MG63 (cell line): Measurements from ENCODE around the gene RPRD1B. TPM values are rescaled to one million over a fixed set of nuclear protein-coding genes. Genes with fewer than 3 reads are reported as not detected.
"Not testable (repeated sequence)": the region's sequence is repeated elsewhere in the genome, so short reads cannot be mapped to it uniquely, and the experiment has no call there.

Source experiments
- DNase-seq: peaks from one replicate; pipeline ENCODE4 v3.0.0-alpha.2; 2020
- H3K27me3 ChIP-seq: fragments of 250-450 bp; sonication (Bioruptor Pico); 2 replicates; pipeline ENCODE4 v1.5.1; 2020; ENCODE audit warnings: mild to moderate bottlenecking, moderate library complexity
- H3K36me3 ChIP-seq: fragments of 250-450 bp; sonication (Bioruptor Pico); 2 replicates; pipeline ENCODE4 v1.5.1; 2020; ENCODE audit warnings: mild to moderate bottlenecking, moderate library complexity
- H3K4me3 ChIP-seq: fragments of 250-450 bp; sonication (Bioruptor Pico); 2 replicates; pipeline ENCODE4 v1.5.1; 2020; ENCODE audit warnings: mild to moderate bottlenecking, moderate library complexity
- H3K9me3 ChIP-seq: fragments of 250-450 bp; sonication (Bioruptor Pico); 2 replicates; pipeline ENCODE4 v1.5.1; 2020; ENCODE audit warnings: mild to moderate bottlenecking, moderate library complexity
- total RNA-seq: library from RNA; depleted of rRNA; stranded (reverse); fragments of >200 nt; shearing (Covaris generic); gene quantifications from 2 replicates; pipeline ENCODE4 v1.2.3, GENCODE V29; 2014; ENCODE audit warnings: low replicate concordance

The RPRD1B gene
- total RNA-seq, 1 experiment from 2014 or later: 9.3 TPM

DNA sequence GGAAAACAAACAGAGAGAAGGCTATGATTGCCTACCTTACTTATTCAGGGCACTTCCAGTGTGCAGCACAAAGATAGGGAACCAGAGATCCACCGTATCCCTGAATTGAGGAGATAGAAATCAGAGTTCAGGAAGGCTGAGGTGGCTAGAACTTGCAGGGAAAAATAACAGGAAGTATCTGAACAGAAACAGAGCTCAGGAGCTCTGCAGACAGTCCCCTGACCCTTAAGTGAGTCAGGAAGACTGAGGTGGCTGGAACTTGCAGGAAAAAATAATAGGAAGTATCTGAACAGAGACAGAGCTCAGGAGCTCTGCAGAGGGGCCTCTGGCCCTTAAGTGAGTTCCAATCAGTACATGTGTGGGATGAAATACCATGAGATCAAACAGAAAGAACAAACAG, 65.4 kb downstream of the RPRD1B start:
- no peak for DNase-seq
- peaks cover 3% of the 10 kb centered on the region; the same call in 1 of the 2 replicates for H3K9me3 ChIP-seq
- H3K27me3 ChIP-seq: no peaks in the 10 kb centered on the region
- no peaks in the 10 kb centered on the region; the same call in 1 of the 2 replicates for H3K36me3 ChIP-seq
- H3K4me3 ChIP-seq: no peak overlapping the region

DNA sequence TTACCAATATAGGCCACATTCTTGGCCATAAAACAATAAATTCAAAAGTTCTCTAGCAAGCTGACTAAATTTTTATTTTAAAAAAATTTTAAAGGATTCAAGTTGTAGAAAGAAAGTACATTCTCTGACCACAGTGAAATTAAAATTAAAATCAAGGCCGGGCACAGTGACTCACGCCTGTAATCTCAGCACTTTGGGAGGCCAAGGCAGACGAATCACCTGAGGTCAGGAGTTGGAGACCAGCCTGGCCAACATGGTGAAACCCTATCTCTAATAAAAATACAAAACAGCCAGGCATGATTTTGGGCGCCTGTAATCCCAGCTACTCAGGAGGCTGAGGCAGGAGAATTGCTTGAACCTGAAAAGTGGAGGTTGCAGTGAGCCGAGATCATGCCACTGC, 68.7 kb downstream of the RPRD1B start:
- not testable (repeated sequence) for H3K4me3 ChIP-seq, H3K27me3 ChIP-seq, H3K9me3 ChIP-seq, H3K36me3 ChIP-seq
- DNase-seq: peak; percentile 51

DNA sequence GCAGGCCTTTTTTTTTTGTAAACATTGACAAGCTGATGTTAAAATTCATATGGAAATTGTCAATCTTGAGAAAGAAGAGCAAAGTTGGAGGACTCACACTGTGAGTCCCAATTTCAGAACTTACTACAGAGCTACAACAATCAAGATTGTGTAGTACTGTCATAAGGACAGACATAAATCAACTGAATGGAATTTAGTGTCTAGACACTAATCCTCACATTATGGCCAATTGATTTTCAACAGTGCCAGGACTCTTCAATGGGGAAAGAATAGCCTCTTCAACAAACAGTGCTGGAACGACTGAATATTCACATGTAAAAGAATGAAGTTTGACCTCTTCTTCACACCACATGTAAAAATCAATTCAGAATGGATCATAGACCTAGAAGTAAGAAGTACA, 70.7 kb downstream of the RPRD1B start:
- Histone ChIP-seq H3K9me3 (peaks cover 3% of the 10 kb centered on the region; the same call in 1 of the 2 replicates), H3K4me3 (no peak overlapping the region), H3K27me3 (no peaks in the 10 kb centered on the region), H3K36me3 (no peaks in the 10 kb centered on the region)
- no peak for DNase-seq

DNA sequence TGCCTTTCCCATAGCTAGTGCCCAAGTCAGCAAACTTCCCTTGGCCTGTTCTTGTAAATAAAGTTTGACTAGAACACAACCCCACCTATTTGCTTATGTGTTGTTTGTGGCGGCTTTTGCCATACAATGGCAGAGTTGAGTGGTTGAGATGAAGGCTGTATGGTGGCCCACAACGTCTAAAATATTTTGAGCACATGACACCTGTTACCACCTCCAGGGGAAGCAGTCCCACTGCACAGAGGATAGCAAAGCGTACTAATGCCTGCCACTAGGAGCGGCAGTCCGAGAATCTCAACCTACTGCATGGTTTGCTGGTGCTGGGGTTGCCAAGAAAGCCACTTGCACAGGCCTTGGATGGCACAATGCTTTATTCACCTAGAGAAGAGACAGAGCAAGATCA, 72.9 kb downstream of the RPRD1B start:
- no peak for DNase-seq
- Histone ChIP-seq H3K27me3 (no peaks in the 10 kb centered on the region), H3K4me3 (no peak overlapping the region), H3K9me3 (no peaks in the 10 kb centered on the region), H3K36me3 (no peaks in the 10 kb centered on the region)

DNA sequence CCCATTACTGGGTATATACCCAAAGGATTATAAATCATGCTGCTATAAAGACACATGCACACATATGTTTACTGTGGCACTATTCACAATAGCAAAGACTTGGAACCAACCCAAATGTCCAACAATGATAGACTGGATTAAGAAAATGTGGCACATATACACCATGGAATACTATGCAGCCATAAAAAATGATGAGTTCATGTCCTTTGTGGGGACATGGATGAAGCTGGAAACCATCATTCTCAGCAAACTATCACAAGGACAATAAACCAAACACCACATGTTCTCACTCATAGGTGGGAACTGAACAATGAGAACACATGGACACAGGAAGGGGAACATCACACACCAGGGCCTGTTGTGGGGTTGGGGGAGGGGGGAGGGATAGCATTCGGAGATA, 73.8 kb downstream of the RPRD1B start:
- H3K27me3 ChIP-seq: not testable (repeated sequence)

DNA sequence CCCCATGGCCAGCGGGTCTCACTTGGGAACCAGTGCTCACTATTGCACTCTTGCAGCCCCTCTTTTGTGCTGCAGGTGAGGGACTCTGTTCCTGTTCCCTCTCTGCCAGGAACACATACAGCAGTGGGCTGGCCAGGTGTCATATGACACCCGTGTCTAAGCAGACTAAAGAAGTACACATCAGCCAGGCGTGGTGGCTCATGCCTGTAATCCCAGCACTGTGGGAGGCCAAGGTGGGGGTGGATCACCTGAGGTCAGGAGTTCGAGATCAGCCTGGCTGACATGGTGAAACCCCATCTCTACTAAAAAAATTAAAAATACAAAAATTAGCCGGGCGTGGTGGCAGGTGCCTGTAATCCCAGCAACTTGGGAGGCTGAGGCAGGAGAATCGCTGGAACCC, 74.4 kb downstream of the RPRD1B start:
- H3K36me3 ChIP-seq, H3K9me3 ChIP-seq, H3K27me3 ChIP-seq, H3K4me3 ChIP-seq, DNase-seq: not testable (repeated sequence)

More for the DNA sequence above, 73.8 kb downstream of the RPRD1B start:
- H3K36me3 ChIP-seq, H3K9me3 ChIP-seq, DNase-seq, H3K4me3 ChIP-seq: not testable (repeated sequence)

DNA sequence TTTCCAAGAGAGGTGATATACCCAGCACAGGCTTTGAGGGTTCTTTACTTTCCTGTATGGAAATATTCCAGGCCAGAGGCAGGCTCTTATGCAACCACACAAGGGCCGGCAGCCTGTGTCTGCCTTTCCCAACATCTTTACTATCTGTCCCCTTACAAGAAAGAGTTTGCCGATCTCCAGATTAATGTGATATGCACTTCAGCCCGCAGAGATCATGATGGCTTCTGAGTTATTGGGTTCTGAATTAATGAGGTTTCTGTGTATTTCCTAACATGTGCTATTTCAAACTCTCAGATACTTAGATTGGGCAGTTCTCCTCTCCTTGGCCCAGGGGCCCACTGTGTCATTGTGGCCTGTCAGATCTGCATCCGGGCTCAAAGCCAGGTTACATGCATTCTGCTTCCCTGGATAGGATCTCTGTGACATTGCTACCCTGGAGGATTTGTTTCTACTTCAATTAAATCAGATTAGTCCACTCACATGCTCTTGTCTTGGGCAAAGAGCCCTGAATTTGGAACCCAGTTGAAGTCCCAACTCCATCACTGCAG, 75.0 kb downstream of the RPRD1B start:
- Histone ChIP-seq H3K36me3 (no peaks in the 10 kb centered on the region), H3K27me3 (no peaks in the 10 kb centered on the region), H3K4me3 (no peak overlapping the region), H3K9me3 (no peaks in the 10 kb centered on the region)
- DNase-seq: peak; percentile 71

DNA sequence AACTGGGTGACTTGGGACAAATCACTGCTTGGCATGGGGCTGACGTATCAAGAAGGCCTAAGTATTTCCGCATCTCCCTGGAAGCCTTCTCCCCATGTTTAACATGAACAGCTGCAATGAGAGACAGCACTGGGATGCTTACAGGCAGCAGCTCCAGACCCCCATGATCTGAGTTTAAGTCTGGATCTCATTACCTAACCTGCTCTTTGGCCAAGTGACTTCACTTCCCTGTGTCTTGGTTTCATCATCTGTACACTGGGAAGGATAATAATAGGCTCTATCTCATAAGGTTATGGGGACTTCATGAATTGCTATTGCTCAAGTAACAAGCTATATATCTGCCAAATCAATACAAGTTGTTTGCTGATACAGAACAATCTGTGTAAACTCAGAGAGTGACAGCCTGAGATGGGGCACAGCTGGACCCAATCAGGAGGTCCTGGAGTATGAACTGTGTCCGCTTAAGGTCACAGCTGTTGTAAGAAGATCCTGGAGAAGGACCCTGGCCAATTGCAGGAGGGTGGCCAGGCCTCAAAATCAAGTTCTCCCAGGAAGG, 75.5 kb downstream of the RPRD1B start:
- Histone ChIP-seq H3K27me3 (no peaks in the 10 kb centered on the region), H3K36me3 (no peaks in the 10 kb centered on the region), H3K9me3 (no peaks in the 10 kb centered on the region), H3K4me3 (no peak overlapping the region)
- no peak for DNase-seq

DNA sequence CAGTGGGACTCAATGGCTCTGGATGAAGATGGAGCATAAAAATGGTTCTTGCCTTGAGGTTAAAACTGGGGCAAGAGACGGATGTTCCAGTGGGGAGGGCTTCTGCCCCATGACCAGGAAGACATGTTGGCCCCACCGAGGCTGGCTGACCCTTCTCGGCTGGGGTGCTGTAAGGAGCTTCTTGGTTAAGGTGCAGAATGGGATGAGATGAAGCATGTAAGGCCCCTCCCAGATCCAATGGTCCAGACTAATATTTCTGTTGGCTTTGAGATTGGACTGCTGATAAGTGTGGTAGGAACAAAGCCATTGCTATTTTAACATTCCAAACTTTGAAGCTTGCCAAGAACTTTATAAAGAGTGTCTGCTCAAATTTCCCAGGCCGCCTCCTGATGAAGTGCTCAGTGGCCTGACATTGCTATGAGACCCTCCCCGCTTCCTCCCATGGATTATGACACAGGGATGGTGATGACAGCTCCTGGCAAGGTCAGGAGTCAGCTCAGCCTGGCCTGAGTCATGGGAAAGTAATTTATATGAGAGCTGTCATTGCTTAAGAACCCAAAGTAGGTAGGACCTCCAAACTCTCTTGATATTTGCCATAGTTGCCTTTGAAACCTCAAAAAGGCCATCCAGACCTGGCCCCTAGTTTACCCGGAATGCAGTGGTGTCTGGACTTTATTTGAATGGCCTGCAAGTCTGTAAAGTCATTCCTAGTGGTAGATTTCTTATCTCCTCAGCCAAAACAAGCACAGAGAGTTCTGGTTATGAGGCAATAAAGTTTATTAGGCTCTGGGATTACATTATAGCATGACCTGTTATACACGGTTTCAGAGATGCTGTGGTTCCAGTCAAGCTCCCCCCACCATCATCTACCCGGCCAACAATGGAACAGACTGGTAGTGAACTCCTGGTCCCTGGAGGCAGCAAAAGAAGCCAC, 76.3 kb downstream of the RPRD1B start:
- peak; percentile 95 for DNase-seq
- H3K27me3 ChIP-seq: no peaks in the 10 kb centered on the region
- no peaks in the 10 kb centered on the region for H3K36me3 ChIP-seq
- no peak overlapping the region for H3K4me3 ChIP-seq
- H3K9me3 ChIP-seq: no peaks in the 10 kb centered on the region

DNA sequence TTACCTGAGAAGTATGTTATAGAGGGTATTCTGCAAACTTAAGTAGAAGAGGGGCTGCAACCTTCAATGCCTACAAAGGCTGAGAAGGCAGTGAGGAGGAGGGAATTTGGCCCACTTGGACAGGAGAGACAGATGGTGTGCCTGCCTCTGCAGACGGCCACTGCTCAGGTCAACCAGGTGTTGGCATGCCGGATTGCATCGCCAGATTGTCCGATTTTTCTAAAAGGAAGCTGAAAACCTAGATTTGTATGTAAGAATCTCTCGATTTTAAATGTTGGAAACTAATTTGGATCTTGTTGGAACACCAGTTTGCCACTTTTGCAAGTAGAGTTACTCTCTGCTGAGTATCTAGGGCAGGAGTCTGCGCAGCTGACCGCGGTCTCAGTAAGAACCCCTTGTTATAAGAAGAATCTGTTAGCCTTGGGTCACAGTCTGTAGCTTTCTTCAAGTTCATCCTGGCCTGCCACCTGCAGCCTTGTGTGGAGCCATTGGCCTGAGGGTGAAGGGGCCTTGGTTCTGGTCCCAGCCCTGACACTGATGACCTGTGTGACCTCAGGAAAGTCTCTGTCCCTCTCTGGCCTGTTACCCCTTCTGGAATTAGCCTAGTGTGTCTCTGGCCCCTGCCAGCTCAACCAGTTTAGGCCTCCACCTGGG, 77.1 kb downstream of the RPRD1B start:
- Histone ChIP-seq H3K27me3 (no peaks in the 10 kb centered on the region), H3K36me3 (no peaks in the 10 kb centered on the region), H3K4me3 (no peak overlapping the region), H3K9me3 (no peaks in the 10 kb centered on the region)
- no peak for DNase-seq

DNA sequence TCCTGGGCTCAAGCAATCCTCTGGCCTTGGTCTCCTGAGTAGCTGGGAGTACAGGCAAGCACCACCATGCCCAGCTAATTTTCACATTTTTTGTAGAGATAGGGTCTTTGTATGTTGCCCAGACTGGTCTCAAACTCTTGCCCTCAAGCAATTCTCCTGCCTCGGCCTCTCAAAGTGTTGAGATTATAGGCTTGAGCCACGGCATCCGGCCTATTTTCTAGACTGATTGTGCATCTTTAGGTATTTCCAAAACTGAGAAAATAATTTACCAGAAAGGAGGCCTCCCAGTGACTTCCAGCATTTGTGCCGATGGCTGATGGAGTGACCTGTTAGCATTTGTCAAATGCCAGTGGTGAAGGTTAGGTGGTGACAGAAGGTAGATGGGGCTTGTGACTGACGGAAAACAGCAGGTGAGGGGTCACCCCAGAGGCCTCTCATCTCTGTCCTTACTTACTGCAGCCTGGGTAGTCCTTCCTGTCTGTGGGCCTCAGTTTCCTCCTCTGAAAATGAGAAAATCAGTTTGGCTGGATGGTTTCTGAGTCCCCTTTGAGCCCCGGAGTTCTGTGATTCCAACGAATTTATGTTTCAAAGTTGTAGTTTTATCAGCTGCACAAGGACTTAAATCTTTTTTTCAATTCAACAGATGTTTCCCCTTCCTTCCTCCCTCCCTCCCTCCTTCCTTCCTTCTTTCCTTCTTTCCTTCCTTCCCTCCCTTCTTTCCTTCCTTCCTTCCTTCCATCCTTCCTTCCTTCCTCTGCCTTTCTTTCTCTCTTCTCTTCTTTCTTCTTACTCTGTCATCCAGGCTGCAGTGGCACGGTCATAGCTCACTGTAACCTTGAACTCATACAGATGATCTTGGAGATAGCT, 78.1 kb downstream of the RPRD1B start:
- peaks cover 5% of the 10 kb centered on the region for H3K9me3 ChIP-seq
- no peaks in the 10 kb centered on the region for H3K36me3 ChIP-seq
- H3K27me3 ChIP-seq: no peaks in the 10 kb centered on the region
- H3K4me3 ChIP-seq: no peak overlapping the region
- no peak for DNase-seq

DNA sequence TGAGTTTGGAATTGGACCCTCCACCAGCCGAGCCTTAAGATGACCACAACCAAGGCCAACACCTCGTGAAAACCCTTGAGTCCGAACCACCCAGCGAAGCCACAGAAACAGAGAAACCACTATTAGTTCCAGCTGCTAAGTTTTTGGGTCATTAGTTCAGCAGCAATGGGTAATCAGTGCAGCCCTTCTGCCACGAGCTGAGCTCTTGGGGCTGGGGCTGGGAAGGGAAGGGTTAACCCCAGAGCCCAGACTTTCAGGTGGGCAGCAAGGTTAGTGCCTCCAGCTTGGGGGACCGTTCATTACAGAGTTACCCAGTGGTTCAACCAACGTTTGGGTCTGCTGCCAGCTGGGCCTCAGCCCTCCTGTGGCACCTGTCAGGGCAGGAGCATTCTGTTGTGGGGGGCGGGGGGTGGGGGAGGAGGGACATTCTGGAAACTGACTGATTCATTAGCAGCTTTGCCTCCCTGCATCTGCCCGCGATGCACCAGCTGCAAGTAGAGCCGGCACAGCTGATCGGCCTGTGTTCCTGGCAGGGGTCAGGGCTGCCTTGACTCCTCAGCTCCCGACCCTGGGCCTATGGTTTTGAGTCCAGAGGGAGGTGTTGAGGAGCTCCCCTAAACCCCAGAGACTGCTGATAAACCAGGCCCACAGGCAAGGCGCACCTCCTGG, 78.8 kb downstream of the RPRD1B start:
- Histone ChIP-seq H3K9me3 (peaks cover 12% of the 10 kb centered on the region), H3K4me3 (no peak overlapping the region), H3K36me3 (no peaks in the 10 kb centered on the region), H3K27me3 (no peaks in the 10 kb centered on the region)
- no peak for DNase-seq

DNA sequence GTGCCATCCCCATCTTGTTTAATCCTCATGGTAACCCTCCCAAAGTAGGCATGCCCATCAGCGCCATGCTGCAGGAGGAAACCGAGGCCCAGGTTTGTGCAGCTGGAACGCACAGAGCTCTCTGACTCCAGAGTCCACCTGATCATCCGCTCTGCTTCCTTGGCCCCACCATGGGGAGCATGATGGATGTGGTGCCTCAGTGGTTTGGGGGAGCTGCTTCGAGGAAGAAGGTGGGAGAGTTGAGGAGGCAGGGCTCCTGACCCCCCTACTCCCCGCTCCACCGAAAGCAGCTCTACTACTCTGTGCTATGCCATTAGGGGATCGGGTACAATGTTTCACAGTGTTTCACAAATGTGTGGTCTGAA, 79.4 kb downstream of the RPRD1B start:
- Histone ChIP-seq H3K36me3 (no peaks in the 10 kb centered on the region), H3K4me3 (no peak overlapping the region), H3K27me3 (no peaks in the 10 kb centered on the region), H3K9me3 (peaks cover 12% of the 10 kb centered on the region)
- no peak for DNase-seq

DNA sequence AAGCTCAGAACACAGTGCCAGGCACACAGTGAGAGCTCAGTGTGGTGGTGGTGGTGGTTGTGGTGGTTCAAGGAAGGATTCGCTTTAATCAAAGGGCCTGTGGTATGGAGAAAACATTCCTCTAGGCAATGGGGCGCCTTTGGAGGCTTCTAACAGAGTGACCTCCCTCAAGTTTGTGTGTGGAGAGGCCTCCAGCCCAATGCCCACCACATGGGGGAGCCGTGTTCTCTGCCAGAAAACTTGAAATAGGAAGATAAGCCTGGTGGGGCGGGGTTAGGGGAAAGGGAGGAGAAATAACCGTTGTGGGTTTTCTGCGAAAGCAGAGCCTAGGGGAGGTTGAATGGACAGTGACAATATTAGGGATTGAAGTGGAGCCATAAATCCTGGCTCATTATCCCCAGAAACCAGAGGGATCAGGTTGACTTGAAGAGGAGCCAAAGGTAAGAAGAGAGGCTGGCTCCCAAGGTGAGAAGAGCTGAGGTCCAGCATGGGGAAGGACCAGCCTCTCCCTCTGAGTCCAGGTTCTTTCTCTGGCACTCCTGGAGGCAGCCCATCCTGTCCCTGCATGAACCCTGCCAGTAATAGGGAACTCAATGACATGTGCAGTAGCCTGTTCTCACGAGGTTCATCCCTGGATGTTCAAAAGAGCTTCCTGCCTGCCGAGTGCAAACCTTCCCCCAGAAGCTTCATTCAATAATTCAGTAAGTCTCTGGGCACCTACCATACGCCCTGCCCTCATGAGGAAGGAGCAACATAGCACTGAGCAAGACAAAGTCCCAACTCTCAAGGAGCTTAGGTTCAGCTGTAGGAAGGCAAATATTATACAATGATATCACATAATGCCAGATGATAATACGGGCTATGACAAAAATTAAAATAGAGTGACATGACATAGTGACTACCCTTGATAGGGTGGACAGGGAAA, 80.1 kb downstream of the RPRD1B start:
- peaks cover 12% of the 10 kb centered on the region for H3K9me3 ChIP-seq
- no peaks in the 10 kb centered on the region for H3K36me3 ChIP-seq
- H3K4me3 ChIP-seq: no peak overlapping the region
- DNase-seq: no peak
- H3K27me3 ChIP-seq: no peaks in the 10 kb centered on the region

DNA sequence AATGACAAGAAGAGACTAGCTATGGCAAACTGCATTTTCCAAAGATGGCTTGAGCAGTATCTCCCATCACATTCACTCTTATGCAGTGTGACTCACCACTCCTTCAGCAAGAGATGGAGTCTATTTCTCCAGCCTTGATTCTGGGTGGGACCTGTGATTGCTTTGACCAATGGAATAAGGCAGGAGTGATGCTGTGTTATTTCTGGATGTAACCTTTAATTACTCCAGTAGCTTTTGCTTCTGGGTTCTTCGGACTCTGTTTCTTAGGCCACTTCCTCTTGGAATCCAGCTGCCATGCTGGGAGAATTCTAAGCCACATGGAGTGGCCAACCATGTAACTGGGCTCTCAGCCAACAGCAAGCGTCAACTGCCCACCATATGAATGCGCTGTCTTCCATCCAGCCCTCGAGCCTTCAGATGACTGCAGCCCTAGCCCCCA, 80.8 kb downstream of the RPRD1B start:
- Histone ChIP-seq H3K9me3 (peaks cover 12% of the 10 kb centered on the region), H3K27me3 (no peaks in the 10 kb centered on the region), H3K4me3 (no peak overlapping the region), H3K36me3 (no peaks in the 10 kb centered on the region)
- no peak for DNase-seq
